Activated naive CD4-positive, alpha-beta T cell treated with anti-CD3 and anti-CD28 coated beads for 36 hours (primary cell): ENCODE data around the gene TMEM87B. TPM values are rescaled to one million over a fixed set of nuclear protein-coding genes. Genes with fewer than 3 reads are reported as not detected.

Experiments used
- CTCF ChIA-PET: fragments of 350-600 bp; sonication (Branson Sonifier 250); formaldehyde crosslinking; loops from one replicate; lab custom pipeline; 2021; ENCODE audit warnings: antibody characterized with exemption; lab: Charles Lee
- DNase-seq: peaks from one replicate; pipeline ENCODE4 v3.0.0-alpha.2; 2020
- H3K27ac Mint-ChIP-seq: one replicate; pipeline ENCODE4 v1.8.0; 2021; ENCODE audit warnings: mild to moderate bottlenecking, mixed read lengths
- H3K27me3 Mint-ChIP-seq: one replicate; pipeline ENCODE4 v1.8.0; 2021; ENCODE audit warnings: low read depth, mixed read lengths
- H3K36me3 Mint-ChIP-seq: one replicate; pipeline ENCODE4 v1.8.0; 2021; ENCODE audit warnings: low read depth, mixed read lengths
- H3K4me1 Mint-ChIP-seq: one replicate; pipeline ENCODE4 v1.8.0; 2021; ENCODE audit warnings: low read depth, mixed read lengths
- H3K4me3 Mint-ChIP-seq: one replicate; pipeline ENCODE4 v1.8.0; 2021; ENCODE audit warnings: mild to moderate bottlenecking, moderate library complexity, mixed read lengths
- H3K9me3 Mint-ChIP-seq: one replicate; pipeline ENCODE4 v1.8.0; 2021; ENCODE audit warnings: mixed read lengths
- intact Hi-C: fragments of 100-400 bp; cut with micrococcal nuclease; formaldehyde crosslinking; loops from one replicate; pipeline ENCODE4 v1.15.1; 2023
- total RNA-seq, 2 experiments: library from RNA; stranded (reverse); gene quantifications; one replicate each; pipeline ENCODE4 v1.2.3, GENCODE V29; 2021

Gene TMEM87B, protein sequence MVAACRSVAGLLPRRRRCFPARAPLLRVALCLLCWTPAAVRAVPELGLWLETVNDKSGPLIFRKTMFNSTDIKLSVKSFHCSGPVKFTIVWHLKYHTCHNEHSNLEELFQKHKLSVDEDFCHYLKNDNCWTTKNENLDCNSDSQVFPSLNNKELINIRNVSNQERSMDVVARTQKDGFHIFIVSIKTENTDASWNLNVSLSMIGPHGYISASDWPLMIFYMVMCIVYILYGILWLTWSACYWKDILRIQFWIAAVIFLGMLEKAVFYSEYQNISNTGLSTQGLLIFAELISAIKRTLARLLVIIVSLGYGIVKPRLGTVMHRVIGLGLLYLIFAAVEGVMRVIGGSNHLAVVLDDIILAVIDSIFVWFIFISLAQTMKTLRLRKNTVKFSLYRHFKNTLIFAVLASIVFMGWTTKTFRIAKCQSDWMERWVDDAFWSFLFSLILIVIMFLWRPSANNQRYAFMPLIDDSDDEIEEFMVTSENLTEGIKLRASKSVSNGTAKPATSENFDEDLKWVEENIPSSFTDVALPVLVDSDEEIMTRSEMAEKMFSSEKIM
- total RNA-seq = 10 to 100 TPM; 10.5 to 12.0 TPM

DNA sequence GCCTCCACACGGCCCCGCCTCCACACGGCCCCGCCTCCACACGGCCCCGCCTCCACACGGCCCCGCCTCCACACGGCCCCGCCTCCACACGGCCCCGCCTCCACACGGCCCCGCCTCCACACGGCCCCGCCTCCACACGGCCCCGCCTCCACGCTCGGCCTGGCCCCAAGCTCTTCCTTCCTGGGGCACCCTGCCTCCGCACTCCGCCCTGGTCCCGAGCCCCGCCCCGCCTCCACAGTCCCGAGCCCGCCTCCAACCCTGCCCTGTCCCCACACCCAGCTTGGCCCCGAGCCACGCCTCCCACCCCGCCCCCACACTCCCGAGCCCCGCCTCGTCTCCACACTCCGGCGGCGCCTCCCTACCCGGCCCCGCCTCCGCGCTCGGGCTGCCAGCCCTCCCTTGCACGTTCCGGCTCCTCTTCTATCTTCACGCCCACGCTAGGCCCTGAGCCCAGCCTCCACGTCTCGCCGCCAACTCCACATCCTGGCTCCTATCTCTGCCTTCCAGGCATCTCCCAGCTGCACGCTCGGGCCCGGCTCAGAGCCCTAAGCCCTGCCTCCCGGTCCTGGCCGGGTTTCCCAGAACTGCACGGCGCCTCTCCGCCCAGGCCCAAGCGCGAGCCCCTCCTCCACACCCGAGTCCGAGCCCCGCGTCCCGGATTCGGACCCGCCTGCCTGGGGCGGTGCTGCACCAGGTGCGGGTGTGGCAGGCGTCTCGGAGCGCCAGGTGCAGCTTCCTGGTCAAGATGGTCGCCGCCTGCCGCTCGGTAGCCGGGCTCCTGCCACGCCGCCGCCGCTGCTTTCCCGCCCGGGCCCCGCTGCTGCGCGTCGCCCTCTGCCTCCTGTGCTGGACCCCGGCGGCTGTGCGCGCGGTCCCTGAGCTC is at the start of gene TMEM87B:
TSS of gene TMEM87B (plus strand) at position 423 of the 883 bp plus-strand sequence. CDS start at position 746, 323 bp downstream.
- DNase-seq = peak; percentile 99
- no peaks in the 10 kb centered on the region for H3K27me3 Mint-ChIP-seq
- peak within 1 kb of the TSS; percentile 97 for H3K4me3 Mint-ChIP-seq
- H3K27ac Mint-ChIP-seq = peak within 1 kb of the TSS; percentile 99
- intact Hi-C loops = loop anchor here (1.0 to 5.0 kb wide), 10 partner anchors 37 to 934 kb away; partner anchors contain the start of genes ANAPC1, BCL2L11, CHCHD5 and POLR1B
- no peaks in the 10 kb centered on the region for H3K9me3 Mint-ChIP-seq
- peaks cover 14% of the 10 kb centered on the region for H3K36me3 Mint-ChIP-seq
- H3K4me1 Mint-ChIP-seq = peaks cover 42% of the 10 kb centered on the region
- CTCF ChIA-PET = interaction anchor here (1.4 kb wide), 1 partner anchor 9 kb away, joined by 4 read pairs; no protein-coding TSS in a partner anchor

DNA sequence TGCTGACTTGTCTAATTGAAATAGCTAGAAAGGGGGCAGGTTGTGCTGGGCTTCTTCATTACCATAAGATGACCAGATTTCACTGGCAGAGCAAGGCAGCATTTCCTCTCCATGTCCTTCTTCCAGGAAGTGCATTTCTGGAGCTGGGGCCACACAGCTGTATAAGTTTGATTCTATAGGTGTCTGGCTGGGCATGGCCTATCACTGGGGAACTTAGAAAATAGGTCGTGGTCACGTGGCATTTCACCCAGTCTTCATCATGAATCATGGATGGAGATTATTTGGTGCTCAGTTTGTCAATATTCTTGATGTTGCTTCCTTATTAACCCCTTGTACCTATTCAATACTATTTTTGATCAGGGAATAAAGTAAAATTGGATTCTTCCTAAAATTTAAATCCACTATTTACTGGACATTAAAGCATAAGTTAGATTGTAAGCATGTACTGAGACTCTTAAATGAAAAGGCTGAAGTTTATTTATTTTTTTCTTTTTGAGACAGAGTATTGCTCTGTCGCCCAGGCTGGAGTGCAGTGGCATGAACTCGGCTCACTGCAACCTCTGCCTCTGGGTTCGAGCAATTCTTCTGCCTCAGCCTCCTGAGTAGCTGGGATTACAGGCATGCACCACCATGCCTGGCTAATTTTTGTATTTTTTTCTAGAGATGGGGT is 49.5 kb upstream of the TMEM87B start:
- CTCF ChIA-PET = no interaction called here
- Mint-ChIP-seq H3K4me1 (peaks cover 9% of the 10 kb centered on the region), H3K4me3 (no peak overlapping the region), H3K27me3 (no peaks in the 10 kb centered on the region), H3K27ac (no peak overlapping the region), H3K36me3 (no peaks in the 10 kb centered on the region), H3K9me3 (no peaks in the 10 kb centered on the region)
- intact Hi-C loops = no loop called here
- DNase-seq = no peak

DNA sequence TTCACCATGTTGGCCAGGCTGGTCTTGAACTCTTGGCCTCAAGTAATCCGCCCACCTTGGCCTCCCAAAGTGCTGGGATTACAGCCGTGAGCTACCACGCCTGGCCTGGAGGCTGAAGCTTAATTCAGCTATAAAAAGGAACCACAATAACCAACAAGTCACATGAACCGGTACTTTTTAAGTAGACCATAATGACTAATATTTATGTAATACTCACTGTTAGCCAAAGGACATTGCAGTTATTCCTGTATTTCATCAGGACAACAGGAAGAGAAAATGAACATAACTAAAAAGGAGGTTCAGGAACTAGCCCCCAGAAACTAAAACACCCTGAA is 49.0 kb upstream of the TMEM87B start:
- Mint-ChIP-seq H3K9me3 (no peaks in the 10 kb centered on the region), H3K4me3 (no peak overlapping the region), H3K4me1 (peaks cover 6% of the 10 kb centered on the region), H3K27ac (no peak overlapping the region), H3K36me3 (no peaks in the 10 kb centered on the region), H3K27me3 (no peaks in the 10 kb centered on the region)
- CTCF ChIA-PET = no interaction called here
- no peak for DNase-seq
- intact Hi-C loops = no loop called here

- Mint-ChIP-seq H3K36me3 (no peaks in the 10 kb centered on the region), H3K27me3 (no peaks in the 10 kb centered on the region), H3K4me1 (no peaks in the 10 kb centered on the region), H3K4me3 (no peak overlapping the region), H3K27ac (no peak overlapping the region), H3K9me3 (no peaks in the 10 kb centered on the region)
- intact Hi-C loops = no loop called here
- DNase-seq = no peak
- CTCF ChIA-PET = no interaction called here
Measured at GRCh38 chr2:112007493-112007892, 47.6 kb upstream of the TMEM87B start.

- intact Hi-C loops = no loop called here
- Mint-ChIP-seq H3K9me3 (no peaks in the 10 kb centered on the region), H3K27ac (no peak overlapping the region), H3K36me3 (no peaks in the 10 kb centered on the region), H3K4me1 (no peaks in the 10 kb centered on the region), H3K27me3 (no peaks in the 10 kb centered on the region), H3K4me3 (no peak overlapping the region)
- CTCF ChIA-PET = no interaction called here
- DNase-seq = no peak
Measured at GRCh38 chr2:112008910-112009485, 46.1 kb upstream of the TMEM87B start.

DNA sequence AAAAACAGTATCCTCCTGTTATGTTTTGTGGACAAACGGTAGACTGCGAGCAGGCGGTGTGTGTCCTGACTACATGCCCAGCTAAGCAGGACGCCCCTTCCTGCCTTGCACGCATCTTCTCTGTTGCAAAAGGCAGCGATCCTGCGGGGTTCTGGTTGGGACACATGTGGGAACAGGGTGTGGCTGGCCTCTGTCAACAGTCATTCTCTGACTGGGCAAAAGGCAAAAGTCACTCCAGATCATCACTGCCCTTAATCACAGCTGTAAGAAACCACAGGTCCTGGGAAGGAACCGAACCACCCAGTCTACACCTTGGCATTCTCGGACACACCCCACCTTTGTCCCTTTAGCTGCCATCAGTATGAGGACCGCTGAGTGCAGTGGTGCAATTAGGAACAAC is 44.3 kb upstream of the TMEM87B start:
- Mint-ChIP-seq H3K27me3 (no peaks in the 10 kb centered on the region), H3K9me3 (no peaks in the 10 kb centered on the region), H3K27ac (no peak overlapping the region), H3K4me1 (no peaks in the 10 kb centered on the region), H3K36me3 (no peaks in the 10 kb centered on the region), H3K4me3 (no peak overlapping the region)
- intact Hi-C loops = no loop called here
- no peak for DNase-seq
- CTCF ChIA-PET = no interaction called here

GRCh38 chr2:112012556-112012955 is 42.5 kb upstream of the TMEM87B start:
- H3K4me3 Mint-ChIP-seq = no peak overlapping the region
- H3K36me3 Mint-ChIP-seq = no peaks in the 10 kb centered on the region
- no peak overlapping the region for H3K27ac Mint-ChIP-seq
- no peaks in the 10 kb centered on the region for H3K4me1 Mint-ChIP-seq
- intact Hi-C loops = no loop called here
- no peak for DNase-seq
- CTCF ChIA-PET = no interaction called here
- H3K27me3 Mint-ChIP-seq = peaks cover 7% of the 10 kb centered on the region
- H3K9me3 Mint-ChIP-seq = no peaks in the 10 kb centered on the region

GRCh38 chr2:112018846-112019245 is 36.2 kb upstream of the TMEM87B start:
- H3K9me3 Mint-ChIP-seq = no peaks in the 10 kb centered on the region
- CTCF ChIA-PET = interaction anchor here (1.2 kb wide), 1 partner anchor 70 kb away, joined by 3 read pairs; no protein-coding TSS in a partner anchor
- H3K4me1 Mint-ChIP-seq = no peaks in the 10 kb centered on the region

GRCh38 chr2:112019569-112019982 is 35.5 kb upstream of the TMEM87B start:
- intact Hi-C loops = no loop called here
- Mint-ChIP-seq H3K27ac (no peak overlapping the region), H3K4me1 (no peaks in the 10 kb centered on the region), H3K4me3 (no peak overlapping the region), H3K36me3 (no peaks in the 10 kb centered on the region), H3K27me3 (peaks cover 17% of the 10 kb centered on the region), H3K9me3 (no peaks in the 10 kb centered on the region)
- CTCF ChIA-PET = interaction anchor here (1.2 kb wide), 1 partner anchor 71 kb away, joined by 3 read pairs; no protein-coding TSS in a partner anchor
- no peak for DNase-seq

More at GRCh38 chr2:112018846-112019245, 36.2 kb upstream of the TMEM87B start:
- Mint-ChIP-seq H3K36me3 (no peaks in the 10 kb centered on the region), H3K27me3 (peaks cover 17% of the 10 kb centered on the region), H3K27ac (no peak overlapping the region), H3K4me3 (no peak overlapping the region)
- no peak for DNase-seq
- intact Hi-C loops = no loop called here

- no peak overlapping the region for H3K4me3 Mint-ChIP-seq
- H3K36me3 Mint-ChIP-seq = no peaks in the 10 kb centered on the region
- H3K27ac Mint-ChIP-seq = no peak overlapping the region
- DNase-seq = no peak
- no peaks in the 10 kb centered on the region for H3K4me1 Mint-ChIP-seq
- intact Hi-C loops = no loop called here
- H3K27me3 Mint-ChIP-seq = peaks cover 17% of the 10 kb centered on the region
- H3K9me3 Mint-ChIP-seq = no peaks in the 10 kb centered on the region
- CTCF ChIA-PET = interaction anchor here (0.7 kb wide), 1 partner anchor 128 kb away, joined by 3 read pairs; no protein-coding TSS in a partner anchor
Measured at GRCh38 chr2:112020561-112020960, 34.5 kb upstream of the TMEM87B start.

DNA sequence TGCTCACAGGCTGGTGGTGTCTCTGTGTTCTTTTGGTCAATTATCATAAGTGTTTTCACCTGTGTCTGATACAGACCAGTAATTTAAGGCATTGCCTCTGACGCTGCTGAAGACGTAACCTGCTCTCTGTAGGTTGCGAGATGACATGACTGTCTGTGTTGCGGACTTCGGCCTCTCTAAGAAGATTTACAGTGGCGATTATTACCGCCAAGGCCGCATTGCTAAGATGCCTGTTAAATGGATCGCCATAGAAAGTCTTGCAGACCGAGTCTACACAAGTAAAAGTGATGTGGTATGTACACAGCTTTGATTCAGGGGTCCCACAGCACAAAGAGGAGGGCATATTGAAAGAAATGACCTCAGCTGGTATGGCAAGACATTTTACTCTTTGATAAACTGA is 33.8 kb upstream of the TMEM87B start:
- DNase-seq = no peak
- intact Hi-C loops = no loop called here
- Mint-ChIP-seq H3K27ac (no peak overlapping the region), H3K27me3 (peaks cover 17% of the 10 kb centered on the region), H3K9me3 (no peaks in the 10 kb centered on the region), H3K4me1 (no peaks in the 10 kb centered on the region), H3K4me3 (no peak overlapping the region), H3K36me3 (no peaks in the 10 kb centered on the region)
- CTCF ChIA-PET = interaction anchor here (0.6 kb wide), 1 partner anchor 881 kb away, joined by 3 read pairs; no protein-coding TSS in a partner anchor
